IMR-90 (cell line): ENCODE data around the gene UTP4.

Source experiments
- CHD1 ChIP-seq: IDR thresholded peaks from 2 replicates; pipeline ENCODE4 v1.6.1; 2012; ENCODE audit warnings: low read depth, low read length, improper control_type of control experiment
- CTCF ChIP-seq: conservative IDR thresholded peaks from 2 replicates; pipeline ENCODE4 v1.5.1; 2012; ENCODE audit warnings: mild to moderate bottlenecking, low read depth, low read length, improper control_type of control experiment
- FOS ChIP-seq: fragments of 150-350 bp; IDR thresholded peaks from 2 replicates; pipeline ENCODE4 v1.6.1; 2016; ENCODE audit warnings: low read depth, low read length
- MAFK ChIP-seq: IDR thresholded peaks from 2 replicates; pipeline ENCODE4 v1.6.1; 2012; ENCODE audit warnings: low read depth, low read length, improper control_type of control experiment
- MAZ ChIP-seq: IDR thresholded peaks from 2 replicates; pipeline ENCODE4 v1.6.1; 2012; ENCODE audit warnings: low read depth, mild to moderate bottlenecking, low read length, improper control_type of control experiment, moderate library complexity, borderline replicate concordance
- MXI1 ChIP-seq: IDR thresholded peaks from 2 replicates; pipeline ENCODE4 v1.6.1; 2012; ENCODE audit warnings: low read depth, mild to moderate bottlenecking, low read length, moderate library complexity, borderline replicate concordance
- POLR2A ChIP-seq: IDR thresholded peaks from 2 replicates; pipeline ENCODE4 v1.6.1; 2012; ENCODE audit warnings: mild to moderate bottlenecking, low read depth, low read length
- RAD21 ChIP-seq: IDR thresholded peaks from 2 replicates; pipeline ENCODE4 v1.6.1; 2012; ENCODE audit warnings: low read length, improper control_type of control experiment
- RCOR1 ChIP-seq: IDR thresholded peaks from 2 replicates; pipeline ENCODE4 v1.6.1; 2012; ENCODE audit warnings: mild to moderate bottlenecking, low read length, improper control_type of control experiment; ENCODE audit not compliant: insufficient replicate concordance
- RFX5 ChIP-seq: IDR thresholded peaks from 2 replicates; pipeline ENCODE4 v1.8.0; 2012; ENCODE audit warnings: low read depth, mild to moderate bottlenecking, low read length, moderate library complexity
- SMC3 ChIP-seq: fragments of 150-350 bp; IDR thresholded peaks from 2 replicates; pipeline ENCODE4 v1.6.1; 2016; ENCODE audit warnings: low read depth, mild to moderate bottlenecking, antibody characterized with exemption, low read length, moderate library complexity
- USF2 ChIP-seq: fragments of 150-350 bp; IDR thresholded peaks from 2 replicates; pipeline ENCODE4 v1.6.1; 2017; ENCODE audit warnings: mild to moderate bottlenecking, antibody characterized with exemption, low read length, low read depth

- no peak for TF ChIP-seq CHD1
- TF ChIP-seq CTCF = no peak
- TF ChIP-seq POLR2A = no peak
- TF ChIP-seq RAD21 = no peak
- TF ChIP-seq MXI1 = no peak
- TF ChIP-seq RFX5 = no peak
- TF ChIP-seq RCOR1 = no peak
- no peak for TF ChIP-seq MAZ
- TF ChIP-seq FOS = no peak
- no peak for TF ChIP-seq MAFK
- TF ChIP-seq USF2 = no peak
- no peak for TF ChIP-seq SMC3
Measured at GRCh38 chr16:69110406-69110805, 22.0 kb upstream of the UTP4 start.
